ENCODE data around the gene BIK.

The BIK gene

DNA sequence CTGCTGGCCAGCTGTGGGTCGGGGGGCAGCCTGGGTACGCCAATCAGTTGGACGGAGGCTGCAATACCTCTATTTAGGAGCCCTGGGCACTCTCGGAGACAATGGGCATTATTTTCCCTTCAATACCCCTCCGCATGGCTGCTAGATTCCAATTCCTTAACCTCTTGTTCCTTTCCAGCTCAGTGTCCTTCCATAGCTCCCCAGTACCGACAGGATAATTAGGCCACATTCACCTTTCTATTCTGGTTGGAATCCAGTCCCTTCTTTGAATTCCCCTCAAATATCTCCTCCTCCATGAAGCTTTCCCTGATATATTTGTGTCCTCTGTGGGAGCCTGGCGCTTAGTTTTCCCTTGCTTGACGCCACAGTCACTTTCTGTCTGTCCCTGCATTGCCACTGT, 4.2 kb upstream of the BIK start:
- no peak for DNase-seq

DNA sequence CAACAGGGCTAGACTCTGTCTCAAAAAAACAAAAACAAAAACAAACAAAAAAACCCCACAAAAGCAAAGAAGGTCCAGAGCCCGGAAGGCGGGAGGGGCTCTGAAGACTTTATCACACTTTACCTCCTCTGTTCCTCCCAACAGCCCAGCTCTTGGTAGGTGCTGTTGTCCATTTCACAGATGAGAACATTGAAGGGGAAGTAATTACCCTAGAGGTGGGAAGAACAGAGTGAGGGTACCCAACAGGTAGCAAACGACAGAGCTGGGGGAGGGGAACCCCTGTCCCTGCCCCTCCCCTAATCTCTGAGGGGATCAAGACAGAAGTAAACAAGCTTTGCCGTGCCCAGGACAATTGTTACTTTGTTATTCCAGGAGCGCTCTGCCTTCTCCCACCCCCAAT, 1.0 kb upstream of the BIK start:
- no peak for DNase-seq

DNA sequence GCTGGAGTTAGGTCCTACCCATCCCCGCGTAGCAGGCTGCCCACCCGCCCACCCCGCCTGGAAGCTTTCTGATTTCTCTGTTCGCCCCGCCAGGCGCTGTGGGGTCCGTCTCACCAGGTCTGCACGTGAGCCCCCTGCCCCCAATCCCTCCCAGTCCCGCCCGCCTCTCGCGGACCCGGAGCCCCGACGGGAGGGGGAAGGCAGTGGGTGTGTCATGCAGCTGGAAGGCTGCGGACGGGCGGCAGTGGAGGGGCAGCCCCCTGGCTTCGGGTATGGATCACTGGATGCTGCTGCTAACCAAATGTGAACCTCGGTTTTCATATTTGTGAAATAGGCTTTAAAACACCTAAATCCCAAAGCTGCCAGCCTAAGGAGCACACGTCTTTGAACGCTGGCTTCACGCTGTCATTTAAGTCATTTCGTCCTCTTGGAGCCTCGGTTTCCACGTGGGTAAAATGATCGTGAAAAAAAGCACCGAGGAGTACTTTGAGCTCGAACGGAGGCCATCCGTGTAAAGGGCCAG, 568 bp upstream of the BIK start:
- DNase-seq, result peak; percentile 56

DNA sequence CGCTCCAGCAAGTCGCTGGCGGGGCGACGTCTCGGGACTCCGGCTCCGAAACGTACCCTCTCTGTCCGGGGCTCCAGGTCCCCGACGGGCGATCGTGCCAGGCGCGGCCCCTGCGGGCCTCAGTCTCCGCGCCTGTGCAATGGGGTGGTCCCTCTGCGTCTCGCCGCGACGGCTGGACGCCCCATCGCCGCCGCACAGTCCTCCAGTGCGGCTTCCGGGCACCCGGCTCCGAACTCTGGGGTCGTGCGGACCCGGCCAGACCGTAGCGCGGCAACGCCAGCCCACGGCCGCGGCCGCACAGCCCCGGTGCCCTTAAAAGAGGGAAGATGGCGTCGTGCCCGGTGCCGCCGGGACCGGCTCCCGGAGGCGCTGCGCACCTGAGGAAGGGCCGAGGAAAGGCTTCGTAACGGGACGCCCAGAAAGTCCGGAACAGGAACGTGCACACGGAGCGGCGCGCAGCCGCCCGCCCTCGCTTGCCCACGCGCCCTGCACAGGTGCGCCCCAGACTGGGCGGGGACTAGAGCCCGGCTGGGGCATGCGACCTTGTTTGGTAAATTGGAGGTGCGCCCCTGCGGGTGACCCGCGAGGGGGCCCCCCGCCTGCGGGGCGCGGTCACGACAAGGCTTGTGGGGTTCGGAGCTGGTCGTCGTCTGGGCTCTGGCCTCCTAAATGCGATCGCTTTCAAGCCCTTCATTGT, 525 bp downstream of the BIK start:
- DNase-seq, result peak; percentile 81

DNA sequence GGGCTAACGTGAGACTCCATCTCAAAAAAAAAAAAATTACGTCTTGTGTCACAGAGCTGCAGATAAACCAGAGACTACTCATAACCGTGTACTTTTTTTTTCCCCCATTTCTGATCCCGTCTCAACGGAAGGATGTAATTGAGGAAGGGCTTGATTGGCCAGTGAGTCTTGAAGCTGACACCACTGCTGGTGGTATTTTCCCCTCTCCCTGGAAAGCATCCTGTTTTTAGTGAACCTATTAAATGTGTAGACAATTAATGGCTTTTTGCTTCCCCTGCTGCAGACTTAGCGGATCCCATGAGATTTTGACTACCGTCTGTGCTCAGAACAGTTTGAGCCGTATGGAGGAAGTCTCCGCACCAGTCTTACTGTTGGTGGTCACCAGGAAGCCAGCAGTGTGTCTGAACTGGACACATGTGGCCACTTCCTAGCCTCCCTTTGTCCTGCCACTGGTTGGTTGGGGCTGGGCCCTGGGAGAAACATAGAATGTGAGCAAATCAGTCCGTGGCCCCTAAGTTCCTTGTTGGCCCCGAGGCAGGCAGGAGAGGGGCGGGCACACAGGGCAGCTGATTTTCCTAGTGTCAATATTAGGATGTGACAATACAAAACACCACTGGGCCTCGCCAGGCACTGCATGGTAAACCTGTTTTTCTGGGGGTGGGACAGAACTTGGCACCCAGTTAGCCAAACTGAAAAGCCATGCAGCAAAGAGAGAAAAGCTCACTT, 3.1 kb downstream of the BIK start:
- DNase-seq, result peak; percentile 85

DNA sequence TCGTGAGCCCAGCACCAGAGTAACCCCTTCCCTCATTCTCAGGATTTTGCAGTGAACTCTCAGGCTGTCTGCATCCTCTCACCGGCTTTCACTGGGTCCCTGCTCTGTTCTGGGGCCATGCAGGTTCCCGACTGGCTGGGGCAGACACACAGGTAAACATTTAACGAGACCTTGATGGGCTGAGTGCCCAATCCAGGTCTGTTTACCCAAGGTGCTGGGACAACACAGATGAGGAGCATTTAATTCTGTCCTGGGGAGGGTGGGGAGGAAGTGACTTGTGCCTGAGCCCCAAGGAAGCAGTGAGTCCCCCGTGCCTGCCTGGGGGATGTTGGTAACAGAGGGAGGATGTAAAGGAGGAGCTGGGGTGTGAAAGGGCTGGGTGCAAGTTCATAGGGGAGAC, 4.4 kb downstream of the BIK start:
- DNase-seq, result peak; percentile 87

DNA sequence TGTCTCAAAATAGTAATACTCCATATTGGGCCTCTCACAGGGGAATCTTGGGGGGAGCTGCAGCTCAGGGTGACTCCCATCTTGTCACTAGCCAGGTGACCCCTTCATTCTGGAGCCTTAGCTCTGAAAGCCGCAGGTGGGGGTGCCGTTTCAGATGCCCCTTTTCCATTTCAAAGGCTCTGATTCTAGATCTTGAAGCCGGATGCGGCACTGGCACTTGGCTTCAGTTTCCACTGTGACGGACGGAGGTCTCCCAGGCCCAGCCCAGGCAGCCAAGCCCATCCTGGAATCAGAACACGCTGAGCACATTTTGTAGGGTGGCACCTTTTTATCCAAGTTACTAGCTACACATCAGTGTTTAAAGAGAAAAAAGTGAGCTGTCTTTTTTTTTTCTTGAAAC, 6.4 kb downstream of the BIK start:
- no peak for DNase-seq

DNA sequence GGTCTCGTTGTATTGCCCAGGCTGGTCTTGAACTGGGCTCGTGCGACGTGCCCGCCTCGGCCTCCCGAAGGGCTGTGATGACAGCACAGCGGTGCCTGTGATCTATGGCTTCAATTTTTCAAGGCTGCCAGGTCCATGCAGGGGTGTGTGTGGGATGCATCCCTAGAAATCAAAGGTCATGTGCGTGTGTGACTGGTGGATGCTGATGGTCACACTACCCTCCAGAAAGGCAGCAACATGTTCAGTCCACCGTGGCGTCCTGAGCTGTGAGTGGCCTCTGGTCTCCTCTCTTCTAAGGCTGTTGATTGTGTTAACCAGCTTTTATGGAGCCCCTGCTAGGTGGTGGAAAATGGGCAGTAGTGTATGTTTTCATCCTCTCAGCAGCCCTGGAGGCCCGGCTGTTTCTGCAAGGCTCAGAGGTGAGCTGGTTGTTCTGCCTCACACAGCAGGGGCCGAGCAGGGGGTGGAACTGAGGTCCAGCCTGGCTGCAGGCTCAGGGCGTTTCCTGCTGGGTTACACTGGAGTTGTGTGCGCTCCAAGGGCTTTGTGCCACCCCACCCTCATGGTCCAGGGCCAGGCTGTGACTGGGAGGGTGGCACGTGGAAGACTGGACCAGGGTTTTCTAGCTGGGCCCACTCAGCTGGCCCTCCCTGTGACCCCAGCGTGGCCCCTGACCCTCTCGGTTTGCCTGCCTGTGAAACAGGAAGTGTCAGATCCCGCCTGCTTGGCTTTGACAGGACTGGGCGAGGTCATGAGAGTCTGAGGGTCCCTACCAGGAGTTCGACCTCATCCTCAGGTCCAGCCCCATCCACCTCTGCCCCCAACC, 7.7 kb downstream of the BIK start:
- DNase-seq, result no peak

DNA sequence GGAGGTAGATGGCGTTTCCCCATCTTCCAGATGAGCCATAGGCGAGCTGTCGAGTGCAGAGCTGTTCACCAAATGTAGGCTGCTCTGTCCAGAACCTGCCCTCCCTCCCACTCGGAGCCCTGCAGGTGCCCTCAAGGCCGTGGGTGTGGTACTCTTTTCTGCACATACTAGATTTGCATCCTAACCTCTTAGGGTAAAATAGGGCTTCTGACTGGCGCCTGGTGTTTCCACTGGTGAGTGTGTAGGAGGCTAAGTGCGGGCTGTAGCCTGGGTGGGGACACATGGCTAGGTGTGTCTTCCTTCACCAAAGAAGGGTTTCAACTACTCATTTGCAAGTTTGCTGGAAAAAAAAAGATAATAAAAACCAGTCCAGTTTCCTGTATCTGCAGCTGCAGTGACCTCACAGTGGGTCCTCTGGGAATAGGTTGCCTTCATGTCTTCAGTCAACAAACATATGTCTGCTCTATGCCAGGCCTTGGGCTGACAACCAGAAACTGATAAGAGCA, 8.5 kb downstream of the BIK start:
- no peak for DNase-seq

DNA sequence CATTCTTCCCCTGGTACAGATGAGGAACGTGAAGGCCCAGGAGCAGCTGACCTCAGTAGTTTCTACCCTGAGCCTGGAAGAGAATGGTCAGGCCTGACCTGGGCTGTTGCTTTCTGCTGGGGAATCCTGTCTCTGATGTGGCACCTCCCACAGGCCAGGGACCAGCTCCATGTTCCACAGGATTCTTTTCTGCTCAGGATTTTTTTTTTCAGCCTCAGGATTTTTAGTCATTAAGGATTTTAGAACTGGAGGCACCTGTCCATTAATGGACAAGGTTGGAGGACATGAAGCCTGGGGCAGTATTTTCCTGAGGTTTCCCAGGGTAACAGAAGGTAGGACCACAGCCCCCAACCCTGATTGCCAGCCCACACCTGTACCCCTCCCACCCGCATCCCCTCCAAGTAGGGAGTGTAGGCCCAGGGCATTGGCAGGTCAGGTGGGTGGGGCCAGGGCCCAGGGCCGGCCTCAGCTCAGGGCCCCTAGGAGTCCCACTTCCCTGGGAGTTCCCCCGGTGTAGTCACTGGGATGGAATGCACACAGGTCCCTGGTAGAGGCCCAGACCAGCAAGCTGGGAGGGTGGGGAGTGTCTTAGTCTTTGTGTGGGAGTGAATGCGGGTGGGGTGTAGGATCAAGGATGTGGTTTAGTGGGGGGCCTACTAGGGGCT, 16.1 kb downstream of the BIK start:
- peak; percentile 24 for DNase-seq

DNA sequence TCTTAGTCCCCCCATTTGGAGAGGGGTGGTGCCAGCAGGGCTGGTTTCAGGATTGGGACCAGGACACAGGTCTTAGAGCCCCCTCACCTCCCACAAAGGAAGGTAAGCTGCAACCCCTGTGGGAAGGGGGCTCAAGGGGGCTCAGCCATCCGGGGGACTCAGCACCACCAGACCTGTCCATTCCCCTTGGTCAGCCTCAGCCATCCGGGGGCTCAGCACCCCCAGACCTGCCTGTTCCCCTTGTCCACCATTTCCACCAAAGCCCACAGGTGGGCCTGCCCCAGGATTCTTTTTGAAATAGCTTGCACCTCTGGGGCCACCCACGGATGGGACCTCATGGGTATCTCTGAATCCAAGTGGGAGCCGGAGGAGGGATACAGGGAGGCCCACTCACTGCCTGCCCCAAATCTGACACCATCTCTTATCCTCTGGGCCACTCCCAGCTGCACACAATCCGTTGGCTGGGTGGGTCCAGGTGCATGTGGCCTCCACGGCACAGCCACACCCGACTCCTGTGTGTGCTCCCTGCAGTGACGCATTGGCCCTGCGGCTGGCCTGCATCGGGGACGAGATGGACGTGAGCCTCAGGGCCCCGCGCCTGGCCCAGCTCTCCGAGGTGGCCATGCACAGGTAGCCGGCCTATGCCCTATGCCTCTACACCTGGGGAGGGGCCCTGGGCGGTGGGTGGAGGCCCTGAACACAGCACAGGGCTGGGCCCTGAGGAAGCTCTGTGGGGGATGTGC, 16.8 kb downstream of the BIK start:
- DNase-seq, result no peak

DNA sequence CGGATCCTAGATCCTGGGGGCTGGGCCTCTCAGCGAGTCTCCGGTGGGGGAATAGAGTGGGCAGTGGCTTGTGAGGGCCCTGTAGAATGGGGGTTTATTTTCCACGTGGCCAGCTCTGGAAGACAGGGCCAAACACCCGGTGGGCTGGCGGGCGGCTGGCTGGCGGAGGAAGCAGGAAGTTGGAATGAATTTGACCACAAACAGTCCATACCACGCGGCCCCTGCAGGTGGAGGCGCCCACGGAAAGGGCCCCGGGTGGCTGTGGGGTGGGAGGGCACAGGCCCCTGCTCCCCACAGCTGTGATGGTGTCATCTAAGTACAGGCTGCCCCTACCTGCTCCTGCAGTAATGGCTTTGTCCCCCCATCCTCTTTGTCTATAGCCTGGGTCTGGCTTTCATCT, 17.6 kb downstream of the BIK start:
- no peak for DNase-seq

DNA sequence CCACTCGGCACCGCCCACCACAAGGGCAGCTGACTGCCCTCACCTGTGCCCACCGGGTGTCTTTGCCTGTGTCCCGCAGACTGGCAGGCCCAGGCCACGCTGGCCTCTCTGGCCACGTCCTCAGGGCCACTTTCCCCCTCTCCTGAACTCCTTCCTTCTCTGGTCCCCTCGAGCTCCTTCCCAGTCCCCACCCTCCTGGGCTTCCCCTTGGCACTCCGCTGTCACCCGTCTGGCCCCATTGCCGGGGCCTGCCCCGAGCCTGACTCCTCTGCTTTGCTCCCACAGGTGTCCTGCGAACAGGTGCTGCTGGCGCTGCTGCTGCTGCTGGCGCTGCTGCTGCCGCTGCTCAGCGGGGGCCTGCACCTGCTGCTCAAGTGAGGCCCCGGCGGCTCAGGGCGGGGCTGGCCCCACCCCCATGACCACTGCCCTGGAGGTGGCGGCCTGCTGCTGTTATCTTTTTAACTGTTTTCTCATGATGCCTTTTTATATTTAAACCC, 18.4 kb downstream of the BIK start:
- DNase-seq, result peak; percentile 91

DNA sequence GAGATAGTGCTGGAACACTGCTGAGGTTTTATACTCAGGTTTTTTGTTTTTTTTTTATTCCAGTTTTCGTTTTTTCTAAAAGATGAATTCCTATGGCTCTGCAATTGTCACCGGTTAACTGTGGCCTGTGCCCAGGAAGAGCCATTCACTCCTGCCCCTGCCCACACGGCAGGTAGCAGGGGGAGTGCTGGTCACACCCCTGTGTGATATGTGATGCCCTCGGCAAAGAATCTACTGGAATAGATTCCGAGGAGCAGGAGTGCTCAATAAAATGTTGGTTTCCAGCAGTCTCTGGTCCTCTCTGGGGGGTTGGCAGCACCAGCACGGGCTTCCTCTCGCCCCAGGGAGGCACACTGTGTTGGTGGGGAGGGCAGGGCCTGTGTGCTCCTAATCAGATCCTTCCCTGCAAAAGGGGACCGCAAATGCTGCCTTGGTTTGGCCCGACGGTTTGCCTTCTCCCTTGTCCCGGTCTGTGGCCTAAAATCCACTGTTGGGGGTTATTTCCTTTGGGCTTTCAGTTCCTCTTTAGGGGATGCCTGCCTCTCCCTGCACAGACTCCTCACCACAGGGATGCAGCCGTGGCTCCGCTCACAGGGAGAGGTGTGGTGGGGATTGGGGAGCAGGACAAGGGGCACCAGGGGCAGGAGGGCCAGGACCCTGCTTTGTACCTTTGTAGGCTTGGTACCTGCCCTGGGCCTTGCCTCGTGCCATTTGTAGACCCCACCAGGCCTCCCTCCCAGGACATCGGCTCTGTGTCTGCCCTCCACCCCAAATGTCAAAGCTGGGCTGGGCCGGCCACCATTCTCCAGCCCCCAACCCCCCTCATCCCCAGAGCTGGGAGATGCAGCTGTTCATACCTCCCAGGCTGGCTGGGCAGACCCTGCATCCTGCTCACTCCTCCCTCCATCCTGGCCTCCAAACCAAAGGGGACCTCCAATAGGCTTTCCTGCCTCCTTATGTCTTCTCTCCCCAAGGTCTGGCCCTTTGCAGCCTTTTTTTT, 19.2 kb downstream of the BIK start:
- DNase-seq, result peak; percentile 65

DNA sequence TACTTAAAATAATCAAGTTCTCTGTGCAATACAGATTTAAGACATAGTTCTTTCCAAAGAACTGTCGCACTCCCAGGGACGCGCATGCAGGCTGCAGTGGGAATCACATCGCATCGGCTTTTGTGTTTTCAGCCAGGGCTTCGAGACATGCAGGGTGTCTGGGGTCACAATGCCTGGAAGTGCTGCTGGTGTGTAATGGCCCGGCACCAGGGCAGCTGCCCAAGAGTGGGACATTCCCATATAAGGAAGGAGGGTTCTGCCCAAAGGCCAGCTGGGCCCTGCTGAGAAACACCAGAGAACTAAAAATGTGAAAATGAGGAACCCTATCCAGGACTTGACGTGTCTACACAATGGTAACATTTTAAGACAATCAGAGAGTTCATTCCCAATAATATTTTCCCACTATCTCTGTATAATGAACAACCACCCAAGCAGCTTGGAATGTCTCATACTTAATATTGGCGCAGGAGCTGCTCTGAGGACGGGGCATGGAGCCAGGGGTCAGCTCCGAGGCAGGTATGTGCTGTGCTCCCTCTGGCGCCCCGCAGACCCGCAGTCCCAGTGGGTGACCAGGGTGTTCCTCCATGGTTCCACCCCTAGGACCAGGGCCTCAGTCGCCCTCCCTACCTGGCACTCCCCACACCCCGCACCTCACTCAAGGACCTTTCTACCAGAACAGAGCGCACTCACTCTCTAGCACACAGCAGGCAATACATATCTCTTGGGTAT, 21.4 kb downstream of the BIK start:
- DNase-seq, result no peak

DNA sequence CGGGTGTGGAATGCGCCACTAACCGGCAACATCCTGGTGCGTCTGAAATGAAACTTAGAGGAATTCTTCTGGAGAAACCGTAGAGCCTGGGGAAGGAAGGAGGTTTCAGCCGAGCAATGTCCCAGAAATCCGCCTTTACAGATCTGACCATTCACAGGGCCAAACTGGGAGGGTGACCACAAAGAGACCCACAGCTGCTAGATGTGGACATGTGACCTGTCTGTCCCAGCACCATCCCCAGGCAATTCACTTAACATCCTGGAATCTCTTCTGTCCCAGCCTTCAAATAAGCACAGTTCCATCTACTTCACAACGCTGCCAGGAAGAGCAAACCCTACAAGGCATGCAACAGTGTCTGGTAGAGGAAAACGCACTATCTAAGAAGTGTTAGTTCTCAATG, 22.9 kb downstream of the BIK start:
- no peak for DNase-seq

DNA sequence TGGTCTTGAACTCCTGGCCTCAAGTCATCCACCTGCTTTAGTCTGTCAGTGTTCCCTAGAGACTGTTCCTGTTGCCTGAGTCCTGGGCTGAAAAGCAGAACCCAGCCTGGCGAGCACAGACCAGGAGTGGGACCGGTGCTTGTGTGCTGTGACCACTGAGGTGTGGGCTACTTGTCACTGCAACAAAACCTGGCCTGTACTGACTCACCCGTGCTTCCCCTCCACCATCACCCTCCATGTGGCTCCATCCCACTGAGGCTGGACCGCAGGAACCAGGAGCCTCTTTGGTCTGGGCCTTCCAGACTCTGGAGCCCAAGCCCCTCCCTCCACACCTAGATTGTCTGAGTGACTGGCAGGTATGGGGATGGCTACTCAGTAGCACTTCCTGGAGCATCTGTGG, 24.0 kb downstream of the BIK start:
- DNase-seq, result no peak

DNA sequence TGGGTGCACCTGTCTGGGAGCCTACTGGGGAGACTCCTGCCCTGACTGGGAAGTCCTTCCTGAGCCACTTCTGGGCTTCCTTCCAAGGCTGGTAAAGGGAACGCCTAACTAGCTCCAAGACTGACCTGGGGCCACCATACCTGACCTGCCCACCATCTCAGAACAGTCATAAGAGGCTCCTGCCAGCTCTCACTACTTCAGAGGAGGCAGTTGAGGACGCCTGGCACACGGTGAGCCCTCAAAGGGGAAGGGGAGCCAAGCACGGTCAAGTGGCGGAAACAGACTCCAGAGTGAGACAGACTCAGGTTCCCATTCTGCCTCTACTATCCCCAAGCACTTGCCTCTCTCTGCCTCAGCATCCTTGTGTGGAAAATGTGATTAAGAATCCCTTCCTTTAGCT, 25.0 kb downstream of the BIK start:
- no peak for DNase-seq

DNA sequence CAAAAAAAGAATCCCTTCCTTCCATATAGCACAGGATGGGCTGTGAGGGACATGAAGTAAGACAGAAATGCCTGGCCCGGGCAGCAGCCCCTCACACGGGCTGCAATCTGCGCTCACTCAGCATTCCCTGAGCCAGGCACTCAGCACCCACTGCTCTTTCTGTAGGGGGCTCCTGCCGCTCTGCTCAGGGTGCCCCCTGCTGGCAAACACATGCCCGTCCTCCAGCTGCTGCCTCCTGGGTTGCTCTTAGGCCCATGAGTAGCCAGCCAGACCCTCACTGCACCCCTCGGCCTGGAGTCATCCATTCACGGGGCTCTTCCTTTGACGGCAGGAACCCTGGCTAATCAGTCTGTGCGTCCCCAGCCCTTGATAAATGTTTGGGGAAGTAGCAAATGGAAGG, 25.7 kb downstream of the BIK start:
- DNase-seq, result peak; percentile 45

DNA sequence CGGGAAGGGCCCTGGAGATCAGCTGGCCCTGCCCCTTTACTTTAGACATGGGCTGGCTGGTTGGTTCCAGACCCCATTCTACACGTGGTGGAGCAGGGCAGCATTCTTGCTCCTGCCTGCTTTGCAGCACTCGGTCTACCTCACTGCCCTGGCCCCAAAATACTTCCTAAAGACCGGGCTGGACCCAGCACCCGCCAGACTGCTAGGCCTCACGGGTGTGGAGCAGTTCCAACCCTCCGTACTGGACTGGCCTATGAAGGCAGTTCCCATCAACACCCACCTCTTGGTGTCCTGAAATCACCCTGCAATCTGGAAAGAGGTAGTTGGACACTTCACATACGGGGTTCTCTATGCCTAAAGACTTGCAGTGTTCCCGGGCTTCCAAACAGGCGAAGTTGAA, 26.3 kb downstream of the BIK start:
- DNase-seq, result no peak
